HepG2 (cell line): ENCODE data around the gene JAGN1. TPM values are rescaled to one million over a fixed set of nuclear protein-coding genes. Genes with fewer than 3 reads are reported as not detected.

ENCODE experiments used
- IKZF4 ChIP-seq: sonication (generic); formaldehyde crosslinking; IDR thresholded peaks from 2 replicates; pipeline ENCODE4 v1.5.1; 2020; ENCODE audit warnings: borderline replicate concordance, mild to moderate bottlenecking, low read depth, missing genetic modification reagents; ENCODE audit errors: not compliant biosample characterization
- MTA1 ChIP-seq: sonication (generic); formaldehyde crosslinking; IDR thresholded peaks from 2 replicates; pipeline ENCODE4 v1.4.0; 2020; ENCODE audit warnings: missing genetic modification reagents, mild to moderate bottlenecking, borderline replicate concordance
- NAIF1 ChIP-seq: sonication (generic); formaldehyde crosslinking; IDR thresholded peaks from 2 replicates; pipeline ENCODE4 v1.5.0; 2020; ENCODE audit warnings: mild to moderate bottlenecking, missing genetic modification reagents, borderline replicate concordance
- RFXANK ChIP-seq: IDR thresholded peaks from 2 replicates; pipeline ENCODE4 v1.6.1; 2016
- SMAD1 ChIP-seq: sonication (generic); formaldehyde crosslinking; IDR thresholded peaks from 2 replicates; pipeline ENCODE4 v1.4.0; 2020; ENCODE audit warnings: missing genetic modification reagents, low read depth, mild to moderate bottlenecking, borderline replicate concordance
- ZNF382 ChIP-seq: sonication (generic); formaldehyde crosslinking; IDR thresholded peaks from 2 replicates; pipeline ENCODE4 v1.5.0; 2020; ENCODE audit warnings: missing genetic modification reagents, mild to moderate bottlenecking, borderline replicate concordance
- ZNF510 ChIP-seq: sonication (generic); formaldehyde crosslinking; IDR thresholded peaks from 2 replicates; pipeline ENCODE4 v1.4.0; 2020; ENCODE audit warnings: low read depth, mild to moderate bottlenecking, missing genetic modification reagents
- ZNF792 ChIP-seq: IDR thresholded peaks from 2 replicates; pipeline ENCODE4 v1.6.1; 2016
- ZSCAN29 ChIP-seq: sonication (generic); formaldehyde crosslinking; conservative IDR thresholded peaks from 2 replicates; pipeline ENCODE4 v1.4.0; 2020; ENCODE audit warnings: mild to moderate bottlenecking, missing genetic modification reagents
- polyA plus RNA-seq, 8 experiments: library from polyadenylated mRNA; depleted of rRNA in 3 of 8; stranded (reverse) in 7 of 8; unstranded in 1 of 8; fragments of >200 nt; fragmentation: Illumina TruSeq in 4 of 8; extraction: Trizol in 4 of 8; gene quantifications; 2 replicates each; pipeline versions ENCODE4 v1.2.1 to v1.2.3, GENCODE V29; 2011 to 2016; ENCODE audit warnings: low read depth in 4 of 8, missing spikeins in 1 of 8, mixed read lengths in 1 of 8; ENCODE audit not compliant: insufficient read depth in 1 of 8
- total RNA-seq, 5 experiments: library from RNA; depleted of rRNA; stranded (reverse); fragments of >200 nt; fragmentation: Illumina TruSeq; extraction: Trizol; gene quantifications; 2 replicates each; pipeline ENCODE4 v1.2.3, GENCODE V29; 2016; ENCODE audit warnings: low read depth in 1 of 5
- TF ChIP-seq, protein P1 (sequence below): sonication (generic); formaldehyde crosslinking; IDR thresholded peaks from 2 replicates; pipeline ENCODE4 v1.4.0; 2020; ENCODE audit warnings: mild to moderate bottlenecking, missing genetic modification reagents

JAGN1 gene
- total and polyA plus RNA-seq, 2 of the 13 experiments (the other 11 are each of a cell fraction or from before 2014, with no cell fraction given), result 49.9 to 50.9 TPM

DNA sequence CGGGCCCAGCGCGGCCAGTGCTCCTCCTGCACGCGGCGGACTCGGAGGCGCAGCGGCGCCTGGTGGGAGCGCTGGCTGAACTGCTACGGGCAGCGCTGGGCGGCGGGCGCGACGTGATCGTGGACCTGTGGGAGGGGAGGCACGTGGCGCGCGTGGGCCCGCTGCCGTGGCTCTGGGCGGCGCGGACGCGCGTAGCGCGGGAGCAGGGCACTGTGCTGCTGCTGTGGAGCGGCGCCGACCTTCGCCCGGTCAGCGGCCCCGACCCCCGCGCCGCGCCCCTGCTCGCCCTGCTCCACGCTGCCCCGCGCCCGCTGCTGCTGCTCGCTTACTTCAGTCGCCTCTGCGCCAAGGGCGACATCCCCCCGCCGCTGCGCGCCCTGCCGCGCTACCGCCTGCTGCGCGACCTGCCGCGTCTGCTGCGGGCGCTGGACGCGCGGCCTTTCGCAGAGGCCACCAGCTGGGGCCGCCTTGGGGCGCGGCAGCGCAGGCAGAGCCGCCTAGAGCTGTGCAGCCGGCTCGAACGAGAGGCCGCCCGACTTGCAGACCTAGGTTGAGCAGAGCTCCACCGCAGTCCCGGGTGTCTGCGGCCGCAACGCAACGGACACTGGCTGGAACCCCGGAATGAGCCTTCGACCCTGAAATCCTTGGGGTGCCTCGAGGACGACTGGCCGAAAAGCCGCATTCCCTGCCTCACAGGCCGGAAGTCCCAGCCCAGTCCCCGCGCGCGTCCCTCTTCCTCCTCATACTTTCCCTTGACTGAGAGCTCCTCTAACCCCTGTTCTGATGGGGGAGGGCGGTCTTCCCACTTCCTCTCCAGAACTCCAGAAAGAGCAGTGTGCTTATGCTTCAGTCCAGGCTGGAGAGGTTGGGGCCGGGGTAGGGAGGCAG lies 25.1 kb downstream of the JAGN1 start (continued):
- TF ChIP-seq ZNF792 (CRISPR knock-in tag) (peak; percentile 17), RFXANK (no peak), SMAD1 (CRISPR knock-in tag) (no peak), IKZF4 (CRISPR knock-in tag) (peak; percentile 22), NAIF1 (peak; percentile 79; the same call in 1 of the 2 replicates), ZSCAN29 (no peak), MTA1 (CRISPR knock-in tag) (no peak), ZNF382 (CRISPR knock-in tag) (no peak), ZNF510 (CRISPR knock-in tag) (no peak)
- TF ChIP-seq, protein P1, sequence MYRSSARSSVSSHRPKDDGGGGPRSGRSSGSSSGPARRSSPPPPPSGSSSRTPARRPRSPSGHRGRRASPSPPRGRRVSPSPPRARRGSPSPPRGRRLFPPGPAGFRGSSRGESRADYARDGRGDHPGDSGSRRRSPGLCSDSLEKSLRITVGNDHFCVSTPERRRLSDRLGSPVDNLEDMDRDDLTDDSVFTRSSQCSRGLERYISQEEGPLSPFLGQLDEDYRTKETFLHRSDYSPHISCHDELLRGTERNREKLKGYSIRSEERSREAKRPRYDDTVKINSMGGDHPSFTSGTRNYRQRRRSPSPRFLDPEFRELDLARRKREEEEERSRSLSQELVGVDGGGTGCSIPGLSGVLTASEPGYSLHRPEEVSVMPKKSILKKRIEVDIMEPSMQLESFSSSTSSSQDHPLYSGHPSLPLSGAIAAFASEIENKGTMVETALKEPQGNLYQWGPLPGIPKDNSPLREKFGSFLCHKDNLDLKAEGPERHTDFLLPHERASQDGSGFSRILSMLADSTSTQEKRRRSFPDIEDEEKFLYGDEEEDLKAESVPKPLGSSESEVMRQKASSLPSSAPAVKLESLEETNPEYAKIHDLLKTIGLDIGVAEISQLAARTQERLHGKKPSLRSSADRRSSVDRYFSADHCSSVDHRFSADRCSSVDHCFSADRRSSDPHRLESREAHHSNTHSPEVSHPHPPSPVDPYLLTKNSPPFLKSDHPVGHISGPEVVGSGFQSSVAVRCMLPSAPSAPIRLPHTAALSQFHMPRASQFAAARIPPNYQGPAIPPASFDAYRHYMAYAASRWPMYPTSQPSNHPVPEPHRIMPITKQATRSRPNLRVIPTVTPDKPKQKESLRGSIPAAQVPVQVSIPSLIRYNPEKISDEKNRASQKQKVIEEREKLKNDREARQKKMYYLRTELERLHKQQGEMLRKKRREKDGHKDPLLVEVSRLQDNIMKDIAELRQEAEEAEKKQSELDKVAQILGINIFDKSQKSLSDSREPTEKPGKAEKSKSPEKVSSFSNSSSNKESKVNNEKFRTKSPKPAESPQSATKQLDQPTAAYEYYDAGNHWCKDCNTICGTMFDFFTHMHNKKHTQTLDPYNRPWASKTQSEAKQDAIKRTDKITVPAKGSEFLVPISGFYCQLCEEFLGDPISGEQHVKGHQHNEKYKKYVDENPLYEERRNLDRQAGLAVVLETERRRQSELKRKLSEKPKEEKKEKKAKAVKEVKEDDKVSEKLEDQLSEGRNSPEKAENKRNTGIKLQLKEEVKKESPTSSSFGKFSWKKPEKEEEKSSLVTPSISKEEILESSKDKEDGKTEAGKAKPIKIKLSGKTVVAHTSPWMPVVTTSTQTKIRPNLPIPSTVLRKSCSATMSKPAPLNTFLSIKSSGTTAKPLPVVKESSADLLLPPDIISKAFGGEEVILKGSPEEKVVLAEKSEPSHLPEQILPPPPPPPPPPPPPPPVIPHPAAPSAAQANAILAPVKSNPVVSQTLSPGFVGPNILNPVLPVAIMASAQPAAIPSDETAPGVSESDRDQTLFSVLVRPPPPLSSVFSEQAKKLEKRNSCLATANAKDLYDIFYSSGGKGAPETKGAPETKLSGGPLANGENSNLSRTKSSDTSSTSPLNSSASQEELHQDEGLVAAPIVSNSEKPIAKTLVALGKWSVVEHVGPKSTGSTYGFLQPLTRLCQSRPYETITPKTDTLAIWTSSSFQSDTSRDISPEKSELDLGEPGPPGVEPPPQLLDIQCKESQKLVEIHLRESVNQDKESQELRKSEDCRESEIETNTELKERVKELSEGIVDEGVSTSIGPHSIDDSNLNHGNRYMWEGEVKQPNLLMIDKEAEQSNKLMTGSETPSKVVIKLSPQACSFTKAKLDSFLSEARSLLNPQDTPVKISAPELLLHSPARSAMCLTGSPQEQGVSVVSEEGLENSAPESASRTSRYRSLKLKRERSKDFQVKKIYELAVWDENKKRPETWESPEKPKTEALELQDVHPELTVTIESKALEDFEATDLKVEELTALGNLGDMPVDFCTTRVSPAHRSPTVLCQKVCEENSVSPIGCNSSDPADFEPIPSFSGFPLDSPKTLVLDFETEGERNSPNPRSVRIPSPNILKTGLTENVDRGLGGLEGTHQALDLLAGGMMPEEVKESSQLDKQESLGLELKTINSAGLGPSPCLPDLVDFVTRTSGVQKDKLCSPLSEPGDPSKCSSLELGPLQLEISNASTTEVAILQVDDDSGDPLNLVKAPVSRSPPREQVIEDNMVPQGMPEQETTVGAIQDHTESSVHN, result no peak
